Renal cortical epithelial cell (primary cell): ENCODE data around the gene MPC2. TPM values are rescaled to one million over a fixed set of nuclear protein-coding genes. Genes with fewer than 3 reads are reported as not detected.

Experiments
- total RNA-seq: library from RNA; depleted of rRNA; stranded (reverse); fragments of >200 nt; gene quantifications from 2 replicates; pipeline ENCODE4 v1.2.3, GENCODE V29; 2014

The MPC2 gene
- total RNA-seq, 1 donor from 2014 or later = 39.0 TPM

Other genes starting within 250 kb of the MPC2 start
- 133 and 183 TPM in 2 replicates for gene MPZL1, start 215.1 kb downstream of the MPC2 start, total RNA-seq
- gene ADCY10, start 22.9 kb downstream of the MPC2 start, total RNA-seq = 0.25 TPM in 1 of 2 replicates, not detected in the other
- 88.4 and 169 TPM in 2 replicates for gene DCAF6, start 389 bp downstream of the MPC2 start, total RNA-seq
- 10.4 and 20.0 TPM in 2 replicates for gene GPR161, start 199.9 kb upstream of the MPC2 start, total RNA-seq
- gene TIPRL, start 241.9 kb upstream of the MPC2 start, total RNA-seq = 49.7 and 51.1 TPM in 2 replicates